ENCODE data around the gene PUS7.
"Not testable (repeated sequence)": the region's sequence is repeated elsewhere in the genome, so short reads cannot be mapped to it uniquely, and the experiment has no call there.

The PUS7 gene

DNA sequence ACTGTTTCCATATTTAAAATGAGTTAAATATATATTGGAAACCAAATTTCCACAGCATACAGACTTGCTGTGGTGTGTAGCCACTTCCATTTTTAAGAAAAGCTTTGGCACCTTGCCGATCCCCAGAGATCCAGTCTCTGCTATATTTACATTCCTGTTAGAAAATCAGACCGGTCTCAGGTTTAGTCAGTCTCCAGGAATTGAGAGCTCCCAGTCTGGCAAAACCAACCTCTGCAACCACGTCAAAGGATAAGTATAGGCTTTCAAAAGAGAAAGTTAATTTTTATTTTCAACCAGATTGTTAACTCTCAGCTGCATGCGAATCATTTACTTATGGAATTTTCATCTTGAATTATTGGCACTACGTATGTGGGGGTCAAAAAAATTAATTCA lies 28.2 kb downstream of the PUS7 start:
- no peak for DNase-seq

DNA sequence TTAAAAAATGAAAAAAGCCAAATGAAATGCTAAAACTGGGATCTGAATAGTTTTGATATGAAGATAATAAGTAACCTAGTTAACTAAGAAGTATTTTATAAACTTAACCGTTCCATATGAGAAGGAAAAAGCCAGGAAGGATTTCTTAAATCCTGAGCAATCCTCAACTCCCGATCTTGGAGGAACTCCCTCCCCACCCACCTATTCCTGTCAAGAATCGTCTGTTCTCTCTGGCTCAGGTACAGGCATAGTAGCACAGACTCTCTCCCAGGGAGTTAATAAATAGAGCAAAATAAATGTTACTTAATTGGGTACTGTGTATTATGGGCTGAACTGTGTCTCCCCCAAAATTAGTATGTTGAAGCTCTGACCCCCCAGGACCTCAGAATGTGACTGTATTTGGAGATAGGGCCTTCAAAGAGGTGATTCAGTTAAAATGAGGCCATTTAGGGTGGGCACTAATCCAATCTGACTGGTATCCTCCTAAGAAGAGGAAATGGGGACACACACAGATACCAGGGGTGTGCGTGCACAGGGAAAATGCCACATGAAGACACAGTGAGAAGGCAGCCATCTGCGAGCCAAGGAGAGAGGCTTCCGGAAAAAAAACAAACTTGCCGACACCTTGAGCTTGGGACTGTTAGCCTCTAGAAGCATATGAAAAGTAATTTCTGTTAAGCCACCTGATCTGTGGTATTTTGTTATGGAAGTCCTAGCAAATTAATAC lies 28.7 kb downstream of the PUS7 start:
- no peak for DNase-seq

GRCh38 chr7:105489409-105489808 lies 32.7 kb downstream of the PUS7 start:
- DNase-seq, result no peak

GRCh38 chr7:105487579-105488571 lies 34.2 kb downstream of the PUS7 start:
- no peak for DNase-seq

DNA sequence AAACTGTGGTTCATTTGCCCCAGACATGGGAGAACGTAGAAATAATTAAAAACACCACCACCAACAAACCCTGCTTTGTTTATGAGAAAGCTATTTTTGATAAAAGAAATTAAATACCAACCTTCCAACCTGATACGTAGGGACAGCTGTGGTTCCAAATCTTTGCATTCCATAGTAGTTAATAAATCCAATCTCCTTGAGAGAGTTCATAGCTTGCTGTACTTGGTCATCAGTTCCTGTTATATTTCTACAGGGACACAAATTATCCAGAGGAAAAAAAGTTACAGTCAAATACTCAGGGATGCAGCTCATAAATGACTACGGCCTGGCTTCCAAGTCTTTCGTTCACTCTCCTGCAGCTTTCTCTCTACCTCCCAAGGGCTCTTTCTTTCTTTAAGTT lies 41.1 kb downstream of the PUS7 start:
- DNase-seq, result no peak

GRCh38 chr7:105478606-105479005 lies 43.5 kb downstream of the PUS7 start:
- DNase-seq, result no peak

GRCh38 chr7:105477908-105478307 lies 44.2 kb downstream of the PUS7 start:
- no peak for DNase-seq

GRCh38 chr7:105474045-105474444 lies 48.0 kb downstream of the PUS7 start:
- DNase-seq, result no peak

GRCh38 chr7:105473163-105473562 lies 48.9 kb downstream of the PUS7 start:
- DNase-seq, result no peak

DNA sequence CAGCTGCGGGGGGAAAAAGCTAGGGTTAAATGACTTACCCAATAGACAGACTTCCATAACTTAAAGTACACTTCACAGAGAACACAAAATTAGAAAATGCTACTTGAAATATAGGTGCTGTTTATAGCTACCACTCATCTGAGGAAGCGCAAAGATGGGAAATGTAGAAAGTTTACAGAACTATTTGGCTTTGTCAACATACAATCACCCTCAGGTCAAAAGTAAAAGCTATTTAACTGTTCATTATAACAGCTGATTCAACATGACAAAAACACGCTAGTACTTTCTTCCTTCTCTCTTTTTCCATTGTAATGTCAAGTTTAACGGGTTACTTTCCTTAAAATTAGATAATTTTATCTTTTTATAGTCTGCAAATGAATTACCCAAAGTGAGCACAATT lies 51.2 kb downstream of the PUS7 start:
- DNase-seq, result no peak

- no peak for DNase-seq
Measured at GRCh38 chr7:105470090-105470489, 52.0 kb downstream of the PUS7 start.

- DNase-seq, result no peak
Measured at GRCh38 chr7:105462765-105463420, 59.2 kb downstream of the PUS7 start.

DNA sequence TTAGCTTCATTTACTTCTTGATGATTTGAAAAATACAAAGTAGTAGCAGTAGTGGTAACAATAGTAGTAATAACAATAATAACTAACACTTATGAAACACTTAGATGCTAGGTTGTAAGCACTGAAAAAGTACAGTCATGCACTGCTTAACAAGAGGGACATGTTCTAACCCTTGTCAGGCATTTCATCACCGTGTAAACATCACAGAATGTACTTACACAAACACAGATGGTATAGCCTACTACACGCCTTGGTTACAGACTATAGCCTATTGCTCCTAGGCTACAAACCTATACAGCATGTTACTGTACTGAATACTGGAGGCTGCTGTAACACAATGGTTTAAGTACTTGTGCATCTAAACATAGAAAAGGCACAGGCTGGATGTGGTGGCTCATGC lies 60.6 kb downstream of the PUS7 start:
- no peak for DNase-seq

DNA sequence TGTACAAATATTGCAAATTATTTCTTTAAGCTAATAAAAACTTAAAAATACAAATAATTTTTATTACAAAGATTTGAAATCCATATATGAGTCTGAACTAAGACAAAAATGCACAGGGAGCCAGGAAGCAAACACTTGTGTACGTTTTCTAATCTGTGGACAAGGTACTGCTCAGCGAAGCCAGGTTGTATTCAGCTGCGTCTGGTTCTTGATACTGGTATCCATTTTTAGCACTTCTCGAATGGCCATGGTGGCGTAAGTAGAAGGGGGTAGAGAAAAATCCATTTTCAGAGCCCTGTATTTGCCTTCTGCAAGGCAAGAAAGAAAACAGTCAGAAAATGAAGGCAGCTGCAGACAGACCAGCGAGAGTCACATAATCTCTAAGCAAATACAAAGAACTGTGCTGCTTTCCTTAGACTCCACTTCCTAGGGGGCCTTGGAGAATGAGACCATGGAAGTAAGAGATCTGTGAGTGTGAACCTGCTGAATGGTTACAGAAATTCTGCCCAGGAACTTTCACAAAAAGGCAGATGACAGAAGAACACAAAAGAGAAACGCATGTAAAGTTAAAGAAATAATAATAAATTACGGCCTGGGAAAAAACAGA lies 64.3 kb downstream of the PUS7 start:
- DNase-seq, result no peak

- DNase-seq, result no peak
Measured at GRCh38 chr7:105454921-105455320, 67.2 kb downstream of the PUS7 start.

GRCh38 chr7:105454095-105454747 lies 67.8 kb downstream of the PUS7 start:
- no peak for DNase-seq

DNA sequence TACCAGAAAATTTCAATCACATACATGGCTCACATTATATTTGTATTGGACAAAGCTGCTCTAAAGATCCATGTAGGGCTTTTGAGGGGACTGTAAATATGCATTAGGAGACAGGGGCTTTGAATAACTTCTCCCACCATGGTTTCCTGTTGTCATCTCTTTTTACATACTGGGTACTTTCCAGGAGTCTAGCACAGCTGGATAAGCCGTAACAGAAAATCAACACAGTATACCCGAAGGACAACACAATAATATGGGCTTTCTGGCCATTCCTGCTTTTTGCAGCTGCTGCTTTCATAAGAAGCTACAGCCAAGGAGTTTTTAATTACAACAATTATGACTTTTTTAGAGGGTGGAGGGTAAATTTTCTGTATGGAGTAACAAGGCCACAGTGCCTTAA lies 70.0 kb downstream of the PUS7 start:
- no peak for DNase-seq

GRCh38 chr7:105450870-105451269 lies 71.2 kb downstream of the PUS7 start:
- DNase-seq, result not testable (repeated sequence)

DNA sequence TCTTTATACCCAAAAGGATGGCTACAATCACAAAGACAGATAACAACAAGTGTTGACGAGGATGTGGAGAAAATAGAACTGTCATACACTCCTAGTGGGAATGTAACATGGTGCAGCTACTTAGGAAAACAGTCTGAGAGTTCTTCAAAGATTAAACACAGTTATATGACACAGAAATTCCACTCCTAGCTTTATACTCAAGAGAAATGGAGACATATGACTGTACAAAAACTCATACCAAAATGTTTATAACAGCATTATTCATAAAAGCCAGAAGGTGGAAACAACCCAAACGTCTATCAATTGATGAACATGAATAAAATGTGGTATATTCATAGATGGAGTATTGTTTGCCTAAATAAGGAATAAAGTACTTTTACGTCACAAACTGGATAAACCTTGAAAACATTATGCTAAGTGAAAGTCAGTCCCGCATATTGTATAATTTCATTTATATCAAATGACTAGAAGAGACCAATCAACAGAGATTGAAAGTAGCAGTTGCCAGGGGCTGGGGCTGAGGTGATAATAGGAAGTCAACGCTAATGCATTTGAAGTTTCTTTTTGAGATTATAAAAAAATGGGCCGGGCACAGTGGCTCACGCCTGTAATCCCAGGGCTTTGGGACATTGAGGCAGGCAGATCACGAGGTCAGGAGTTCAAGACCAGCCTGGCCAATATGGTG lies 71.8 kb downstream of the PUS7 start:
- DNase-seq, result no peak

DNA sequence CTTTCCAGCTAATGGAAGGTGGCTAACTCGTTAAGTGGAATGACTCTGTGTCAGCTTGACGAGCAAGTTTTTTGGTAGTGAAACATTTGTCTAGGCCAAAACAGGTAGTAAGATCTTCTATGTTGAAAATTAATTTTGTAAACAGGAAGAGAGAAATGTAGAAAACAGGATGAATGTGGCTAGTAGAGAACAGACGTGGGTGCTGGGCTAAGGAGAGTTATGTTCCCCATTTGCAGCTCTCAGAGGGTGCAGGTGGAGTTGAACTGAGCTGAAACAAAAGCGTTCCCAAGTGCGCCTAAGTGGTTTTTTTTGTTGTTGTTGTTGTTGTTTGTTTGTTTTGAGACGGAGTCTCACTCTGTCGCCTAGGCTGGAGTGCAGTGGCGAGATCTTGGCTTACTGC lies 73.9 kb downstream of the PUS7 start:
- DNase-seq, result no peak

- no peak for DNase-seq
Measured at GRCh38 chr7:105444342-105444987, 77.6 kb downstream of the PUS7 start.
